ENCODE results near the gene SLK.
A peak's percentile ranks its signal among the peaks of the same experiment; 100 is the strongest.

The SLK gene

GRCh38 chr10:104034401-104035193 lies 67.7 kb downstream of the SLK start:
- no peak for DNase-seq

GRCh38 chr10:104035194-104036068 lies 68.5 kb downstream of the SLK start:
- DNase-seq: no peak

- DNase-seq: no peak
Observed at GRCh38 chr10:104036069-104036384, 69.1 kb downstream of the SLK start.

- DNase-seq: no peak
Observed at GRCh38 chr10:104036518-104037260, 69.7 kb downstream of the SLK start.

GRCh38 chr10:104037261-104037951 lies 70.5 kb downstream of the SLK start:
- DNase-seq: no peak

- no peak for DNase-seq
Observed at GRCh38 chr10:104038537-104038936, 71.6 kb downstream of the SLK start.

- DNase-seq: no peak
Observed at GRCh38 chr10:104038958-104039752, 72.2 kb downstream of the SLK start.

GRCh38 chr10:104040382-104040781 lies 73.4 kb downstream of the SLK start:
- DNase-seq: no peak

GRCh38 chr10:104040862-104041789 lies 74.2 kb downstream of the SLK start:
- peak in 1 of 2 experiments; percentile 36 for DNase-seq

- no peak for DNase-seq
Observed at GRCh38 chr10:104041891-104042535, 75.1 kb downstream of the SLK start.

- no peak for DNase-seq
Observed at GRCh38 chr10:104043185-104043830, 76.4 kb downstream of the SLK start.

GRCh38 chr10:104043854-104044253 lies 76.9 kb downstream of the SLK start:
- no peak for DNase-seq

GRCh38 chr10:104045151-104046089 lies 78.5 kb downstream of the SLK start:
- DNase-seq: peak in 1 of 2 experiments; percentile 51

GRCh38 chr10:104046651-104047050 lies 79.7 kb downstream of the SLK start:
- no peak for DNase-seq

GRCh38 chr10:104049504-104050250 lies 82.7 kb downstream of the SLK start:
- peak in 1 of 2 experiments; percentile 73 for DNase-seq

GRCh38 chr10:104052431-104052830 lies 85.5 kb downstream of the SLK start:
- no peak for DNase-seq

GRCh38 chr10:104053201-104053600 lies 86.3 kb downstream of the SLK start:
- DNase-seq: no peak

GRCh38 chr10:104054430-104054829 lies 87.5 kb downstream of the SLK start:
- peak; percentile 24 to 49 for DNase-seq

Measured in SW 1271 (cell line).